IMR-90 (cell line): ENCODE measurements around the gene LDLRAD3. TPM values are rescaled to one million over a fixed set of nuclear protein-coding genes. Genes with fewer than 3 reads are reported as not detected.

ENCODE experiments used
- ATAC-seq: fragments of 200-7000 bp; cut with Tn5 transposase; 2 replicates; pipeline ENCODE4 v1.9.1; 2020; ENCODE audit warnings: low read depth, mild to moderate bottlenecking, moderate library complexity
- BruUV-seq: library from RNA; stranded (reverse); fragments of 400-500 nt; replicated peaks from 2 replicates; lab custom pipeline; 2021; lab: Mats Ljungman, UMichigan
- CTCF ChIA-PET: fragments of 300-600 bp; formaldehyde crosslinking; extraction: SDS; loops from one replicate; lab custom pipeline; 2021; ENCODE audit warnings: antibody characterized with exemption; lab: Yijun Ruan, JAX
- POLR2A ChIA-PET: fragments of 300-600 bp; sonication (Branson Sonifier 250); formaldehyde crosslinking; loops from one replicate; lab custom pipeline; 2022; ENCODE audit warnings: antibody characterized with exemption; ENCODE audit not compliant: unreplicated experiment; lab: Charles Lee
- DNase-seq: peaks from one replicate; pipeline ENCODE4 v3.0.0; 2013
- H2AFZ ChIP-seq: replicated peaks from 2 replicates; pipeline ENCODE3; 2013; ENCODE audit warnings: low read length, mild to moderate bottlenecking; ENCODE audit not compliant: poor library complexity
- H2AK5ac ChIP-seq: 2 replicates; pipeline ENCODE4 v1.6.1; 2013; ENCODE audit warnings: low read depth, low read length, inconsistent platforms
- H2AK9ac ChIP-seq: replicated peaks from 2 replicates; pipeline ENCODE3; 2013; ENCODE audit warnings: mild to moderate bottlenecking, low read depth, low read length, moderate library complexity; ENCODE audit not compliant: poor library complexity
- H2BK120ac ChIP-seq: 2 replicates; pipeline ENCODE4 v1.6.1; 2013; ENCODE audit warnings: low read depth, low read length, inconsistent platforms
- H2BK15ac ChIP-seq: 3 replicates; pipeline ENCODE4 v1.6.1; 2013; ENCODE audit warnings: low read depth, low read length, inconsistent platforms
- H2BK20ac ChIP-seq: 2 replicates; pipeline ENCODE4 v1.6.1; 2013; ENCODE audit warnings: low read depth, mild to moderate bottlenecking, inconsistent platforms, low read length, moderate library complexity
- H2BK5ac ChIP-seq: 2 replicates; pipeline ENCODE4 v1.6.1; 2013; ENCODE audit warnings: mild to moderate bottlenecking, low read depth, low read length, inconsistent platforms; ENCODE audit not compliant: poor library complexity, severe bottlenecking
- H3K14ac ChIP-seq: replicated peaks from 2 replicates; pipeline ENCODE4 v1.6.1; 2013; ENCODE audit warnings: low read depth, low read length, inconsistent platforms
- H3K18ac ChIP-seq: 2 replicates; pipeline ENCODE4 v1.6.1; 2013; ENCODE audit warnings: low read depth, low read length, control low read depth
- H3K23ac ChIP-seq: 2 replicates; pipeline ENCODE4 v1.6.1; 2013; ENCODE audit warnings: low read depth, low read length, inconsistent platforms
- H3K27ac ChIP-seq: 2 replicates; pipeline ENCODE4 v1.5.1; 2013; ENCODE audit warnings: mild to moderate bottlenecking, control low read depth, low read length; ENCODE audit not compliant: insufficient read depth
- H3K27me3 ChIP-seq: 2 replicates; pipeline ENCODE4 v1.6.1; 2013; ENCODE audit warnings: low read length; ENCODE audit not compliant: control insufficient read depth, insufficient read depth
- H3K36me3 ChIP-seq: 2 replicates; pipeline ENCODE4 v1.6.1; 2013; ENCODE audit warnings: low read length, mixed read lengths; ENCODE audit not compliant: control insufficient read depth, insufficient read depth
- H3K4ac ChIP-seq: 2 replicates; pipeline ENCODE4 v1.6.1; 2013; ENCODE audit warnings: low read depth, low read length, inconsistent platforms
- H3K4me1 ChIP-seq: 2 replicates; pipeline ENCODE4 v1.6.1; 2013; ENCODE audit warnings: low read length, mixed read lengths; ENCODE audit not compliant: control insufficient read depth, insufficient read depth
- H3K4me2 ChIP-seq: 2 replicates; pipeline ENCODE4 v1.6.1; 2013; ENCODE audit warnings: low read depth, mild to moderate bottlenecking, control low read depth, low read length, moderate library complexity
- H3K4me3 ChIP-seq: 2 replicates; pipeline ENCODE4 v1.5.1; 2013; ENCODE audit warnings: low read depth, mild to moderate bottlenecking, control low read depth, low read length, moderate library complexity; ENCODE audit not compliant: insufficient read depth
- H3K56ac ChIP-seq: 2 replicates; pipeline ENCODE4 v1.6.1; 2013; ENCODE audit warnings: low read length, inconsistent platforms; ENCODE audit not compliant: insufficient read depth; ENCODE audit errors: extremely low read depth
- H3K79me1 ChIP-seq, 2 experiments: 2 replicates each; pipeline ENCODE4 v1.6.1; 2013; ENCODE audit warnings: low read length in 2 of 2, inconsistent platforms in 1 of 2, low read depth in 1 of 2
- H3K9ac ChIP-seq: 2 replicates; pipeline ENCODE4 v1.6.1; 2013; ENCODE audit warnings: low read depth, low read length, control low read depth
- H3K9me1 ChIP-seq: 2 replicates; pipeline ENCODE4 v1.6.1; 2013; ENCODE audit warnings: low read length, inconsistent platforms; ENCODE audit not compliant: insufficient read depth
- H3K9me3 ChIP-seq: 2 replicates; pipeline ENCODE4 v1.6.1; 2013; ENCODE audit warnings: low read length; ENCODE audit not compliant: control insufficient read depth, insufficient read depth
- H4K20me1 ChIP-seq: 2 replicates; pipeline ENCODE4 v1.6.1; 2013; ENCODE audit warnings: low read length, inconsistent platforms; ENCODE audit not compliant: insufficient read depth
- H4K5ac ChIP-seq: 2 replicates; pipeline ENCODE4 v1.6.1; 2013; ENCODE audit warnings: mild to moderate bottlenecking, low read depth, low read length, control low read depth
- H4K8ac ChIP-seq, 2 experiments: 2 replicates each; pipeline ENCODE4 v1.6.1; 2013; ENCODE audit warnings: low read depth in 2 of 2, low read length in 2 of 2, control low read depth in 1 of 2, inconsistent platforms in 1 of 2
- H4K91ac ChIP-seq: 2 replicates; pipeline ENCODE4 v1.6.1; 2013; ENCODE audit warnings: low read depth, low read length, inconsistent platforms; ENCODE audit not compliant: insufficient read depth
- CEBPB ChIP-seq: IDR thresholded peaks from 2 replicates; pipeline ENCODE4 v1.6.1; 2012; ENCODE audit warnings: low read depth, low read length, improper control_type of control experiment
- RAD21 ChIP-seq: IDR thresholded peaks from 2 replicates; pipeline ENCODE4 v1.6.1; 2012; ENCODE audit warnings: low read length, improper control_type of control experiment
- RCOR1 ChIP-seq: IDR thresholded peaks from 2 replicates; pipeline ENCODE4 v1.6.1; 2012; ENCODE audit warnings: mild to moderate bottlenecking, low read length, improper control_type of control experiment; ENCODE audit not compliant: insufficient replicate concordance
- WGBS, 2 experiments: methylation state at CpG; one replicate each; pipeline versions ENCODE4 v1.1.5 to v1.1.7; 2013; ENCODE audit warnings: missing lambda C conversion rate in 2 of 2; ENCODE audit not compliant: insufficient read length in 1 of 2; ENCODE audit errors: extremely low coverage in 2 of 2; 5-methylcytosine and 5-hydroxymethylcytosine counted together
- dilution Hi-C: fragments of 300-500 bp; cut with HindIII; formaldehyde crosslinking; loops from one replicate; pipeline ENCODE4 v1.14.3; 2018; ENCODE audit warnings: low sequenced_read_pairs; ENCODE audit not compliant: unreplicated experiment
- in situ Hi-C: fragments of 300-500 bp; cut with MboI; formaldehyde crosslinking; loops from 3 replicates; pipeline ENCODE4 v1.14.3; 2019; ENCODE audit warnings: low sequenced_read_pairs, inconsistent platforms, mixed read lengths
- intact Hi-C: fragments of 100-400 bp; cut with micrococcal nuclease; formaldehyde crosslinking; loops from 2 replicates; pipeline ENCODE4 v1.10.0; 2022
- polyA plus RNA-seq, 3 experiments: library from polyadenylated mRNA; depleted of rRNA; stranded (reverse); fragments of >200 nt; gene quantifications; 2 replicates each; pipeline ENCODE4 v1.2.3, GENCODE V29; 2012; ENCODE audit warnings: low replicate concordance in 1 of 3
- total RNA-seq: library from RNA; depleted of rRNA; stranded (reverse); fragments of >200 nt; gene quantifications from 2 replicates; pipeline ENCODE4 v1.2.3, GENCODE V29; 2012

LDLRAD3 gene
- total and polyA plus RNA-seq, 2 of the 4 experiments (the other 2 are of a cell fraction), result 2.7 to 6.4 TPM

GRCh38 chr11:36051235-36052144 is 107.6 kb downstream of the LDLRAD3 start (continued):
- TF ChIP-seq RCOR1, result no peak

GRCh38 chr11:36053281-36053680 is 109.4 kb downstream of the LDLRAD3 start:
- intact Hi-C loops, result no loop called here
- in situ Hi-C loops, result no loop called here
- Histone ChIP-seq H2BK15ac (no peak overlapping the region), H4K91ac (no peak overlapping the region), H2AFZ (no peak overlapping the region), H3K18ac (no peak overlapping the region), H3K27ac (no peak overlapping the region), H3K9me3 (no peaks in the 10 kb centered on the region), H3K14ac (no peak overlapping the region), H3K4me2 (no peak overlapping the region), H2AK5ac (no peak overlapping the region), H4K20me1 (no peaks in the 10 kb centered on the region), H3K4me3 (no peak overlapping the region), H3K4ac (no peak overlapping the region), H3K79me1 (no peaks in the 10 kb centered on the region), H3K36me3 (no peaks in the 10 kb centered on the region), H4K8ac (no peak overlapping the region), H2AK9ac (no peak overlapping the region), H3K9ac (no peak overlapping the region), H3K23ac (no peak overlapping the region), H2BK20ac (no peak overlapping the region), H3K9me1 (no peaks in the 10 kb centered on the region), H3K4me1 (peaks cover 4% of the 10 kb centered on the region; the same call in 1 of the 2 replicates), H3K56ac (no peak overlapping the region), H3K27me3 (no peaks in the 10 kb centered on the region), H2BK120ac (no peak overlapping the region), H2BK5ac (no peak overlapping the region), H4K5ac (no peak overlapping the region)
- dilution Hi-C loops, result no loop called here
- DNase-seq (no peak), ATAC-seq (no peak)
- POLR2A ChIA-PET, result no interaction called here
- BruUV-seq, result no TSS peak
- no peak for TF ChIP-seq CEBPB
- TF ChIP-seq RAD21, result no peak
- no peak for TF ChIP-seq RCOR1
- no CpG with 5 or more reads among the region's 5 CpGs for WGBS, 2 experiments
- CTCF ChIA-PET, result interaction anchor here (1.7 kb wide), 1 partner anchor 78 kb away, joined by 4 read pairs; no protein-coding TSS in a partner anchor
